Muscle layer of colon (tissue), 2 donors: ENCODE data around the gene CTNNA3.

ENCODE experiments used
- H3K27ac ChIP-seq: one replicate; pipeline ENCODE4 v1.7.0; 2013; ENCODE audit warnings: low read depth, mild to moderate bottlenecking, low read length, moderate library complexity
- H3K27me3 ChIP-seq, 2 donors: one replicate each; pipeline ENCODE4 v1.7.0; 2013; ENCODE audit warnings: low read length in 2 of 2, mild to moderate bottlenecking in 2 of 2; ENCODE audit not compliant: insufficient read depth in 2 of 2, control insufficient read depth in 1 of 2
- H3K36me3 ChIP-seq: one replicate; pipeline ENCODE4 v1.7.0; 2013; ENCODE audit warnings: mild to moderate bottlenecking, low read length; ENCODE audit not compliant: insufficient read depth
- H3K4me1 ChIP-seq: one replicate; pipeline ENCODE4 v1.7.0; 2013; ENCODE audit warnings: mild to moderate bottlenecking, low read length; ENCODE audit not compliant: insufficient read depth
- H3K4me3 ChIP-seq, 2 donors: one replicate each; pipeline ENCODE4 v1.7.0; 2013; ENCODE audit warnings: low read length in 2 of 2, low read depth in 1 of 2, mild to moderate bottlenecking in 1 of 2, moderate library complexity in 1 of 2
- H3K9ac ChIP-seq: one replicate; pipeline ENCODE4 v1.7.0; 2013; ENCODE audit warnings: low read length
- H3K9me3 ChIP-seq: one replicate; pipeline ENCODE4 v1.7.0; 2013; ENCODE audit warnings: mild to moderate bottlenecking, low read length
- donor health status: abdominal sarcoma.
- donor health status: Adenocarcinoma of cecum.

Gene CTNNA3

DNA sequence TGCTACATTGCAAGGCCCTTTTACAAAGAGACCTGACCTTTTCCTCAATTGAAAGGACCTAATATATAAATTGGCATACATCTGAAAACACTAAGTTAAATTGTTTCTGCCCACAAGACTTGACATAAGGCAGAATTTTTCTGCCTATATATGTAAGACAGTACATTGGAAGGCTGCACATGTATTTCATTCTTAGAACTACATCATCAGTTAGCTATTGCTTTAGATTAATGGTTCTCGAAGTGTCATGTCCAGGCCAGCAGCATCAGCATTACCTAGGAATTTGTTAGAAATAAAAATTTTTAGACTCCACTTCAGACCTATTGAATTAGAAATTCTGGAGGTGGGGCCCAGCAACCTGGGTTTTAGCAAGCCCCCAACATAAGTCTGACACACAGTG is 396.2 kb downstream of the CTNNA3 start:
- Histone ChIP-seq H3K4me3 (no peak overlapping the region), H3K9me3 (no peaks in the 10 kb centered on the region), H3K36me3 (no peaks in the 10 kb centered on the region)

GRCh38 chr10:67297637-67298181 is 398.3 kb downstream of the CTNNA3 start:
- Histone ChIP-seq H3K9ac (no peak overlapping the region), H3K9me3 (no peaks in the 10 kb centered on the region), H3K4me1 (no peaks in the 10 kb centered on the region), H3K27ac (no peak overlapping the region), H3K36me3 (no peaks in the 10 kb centered on the region), H3K4me3 (no peak overlapping the region), H3K27me3 (no peaks in the 10 kb centered on the region)

More for the DNA sequence above, 396.2 kb downstream of the CTNNA3 start:
- H3K4me1 ChIP-seq = no peaks in the 10 kb centered on the region
- H3K27me3 ChIP-seq = no peaks in the 10 kb centered on the region
- no peak overlapping the region for H3K9ac ChIP-seq
- no peak overlapping the region for H3K27ac ChIP-seq

DNA sequence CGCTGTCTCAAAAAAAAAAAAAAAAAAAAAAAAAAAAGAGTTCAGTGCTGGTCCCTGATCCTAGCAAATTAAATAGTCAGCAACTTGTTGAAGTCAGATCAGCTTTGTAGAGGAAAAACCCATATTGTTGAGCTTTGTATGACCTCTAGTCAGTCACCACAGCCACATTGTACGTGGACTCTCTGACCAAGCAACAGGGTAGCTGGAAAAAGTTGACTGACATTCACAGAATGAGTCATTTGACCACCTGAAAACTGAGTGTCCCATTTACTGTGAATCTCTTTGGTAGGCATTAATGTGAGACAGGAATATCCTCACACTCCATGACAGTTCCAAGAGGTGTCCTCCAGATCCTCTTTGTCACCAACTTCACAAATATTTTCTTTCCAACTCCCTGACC is 399.1 kb downstream of the CTNNA3 start:
- no peak overlapping the region for H3K27ac ChIP-seq
- H3K9me3 ChIP-seq = no peaks in the 10 kb centered on the region
- H3K4me3 ChIP-seq = no peak overlapping the region
- H3K4me1 ChIP-seq = no peaks in the 10 kb centered on the region
- no peaks in the 10 kb centered on the region for H3K36me3 ChIP-seq
- H3K27me3 ChIP-seq = no peaks in the 10 kb centered on the region
- no peak overlapping the region for H3K9ac ChIP-seq

DNA sequence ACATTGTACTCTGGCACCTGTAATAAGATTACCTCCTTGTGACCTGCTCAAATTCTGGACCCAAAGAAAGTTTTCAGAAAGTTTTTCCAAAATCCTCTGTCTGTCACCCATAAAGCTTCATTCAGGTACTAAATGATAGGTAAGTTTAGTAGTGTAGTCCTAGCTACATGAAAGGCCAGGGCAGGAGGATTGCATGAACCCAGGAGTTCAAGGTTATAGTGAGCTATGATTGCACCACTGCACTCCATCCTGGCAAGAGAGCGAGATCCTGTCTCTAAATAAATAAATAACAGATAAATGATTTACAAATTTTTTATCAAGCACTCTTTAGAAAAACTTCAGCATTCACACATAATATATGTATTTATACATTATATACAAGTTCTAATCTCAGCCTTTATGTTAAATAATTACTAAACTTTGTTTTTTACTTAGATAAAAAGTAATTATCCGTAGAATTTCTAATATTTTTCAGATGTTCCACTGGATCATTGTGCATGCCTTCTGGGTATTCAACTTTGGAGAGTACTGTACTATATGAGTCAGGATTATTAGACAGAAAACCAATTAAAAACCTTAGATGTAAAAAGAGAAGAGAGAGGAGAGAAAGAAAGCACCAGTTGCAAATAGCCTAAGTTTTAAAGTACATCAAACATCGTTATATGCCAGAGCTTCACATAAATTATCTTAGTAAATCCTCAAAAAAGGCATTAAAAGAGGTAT is 407.1 kb downstream of the CTNNA3 start:
- Histone ChIP-seq H3K27me3 (no peaks in the 10 kb centered on the region), H3K9ac (no peak overlapping the region), H3K36me3 (no peaks in the 10 kb centered on the region), H3K4me1 (no peaks in the 10 kb centered on the region), H3K27ac (no peak overlapping the region), H3K9me3 (no peaks in the 10 kb centered on the region), H3K4me3 (no peak overlapping the region)

DNA sequence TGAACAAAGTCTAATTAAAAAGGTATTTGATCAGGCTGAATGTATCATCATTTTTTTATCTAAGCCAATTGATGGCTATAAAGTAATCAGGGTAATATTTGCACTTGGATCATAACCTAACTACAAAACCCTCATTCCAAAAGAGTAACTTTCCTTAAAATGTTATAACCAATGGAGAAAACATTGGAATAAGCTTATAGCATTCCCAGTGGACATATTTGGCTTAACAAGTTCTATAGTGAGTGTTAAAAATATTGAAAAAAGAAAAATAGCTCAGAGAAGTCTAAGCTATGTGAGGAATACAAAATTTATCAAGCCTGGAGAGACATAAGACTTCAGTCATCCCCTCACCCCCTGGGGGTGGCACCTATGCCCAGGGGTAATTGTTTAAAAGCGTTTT is 411.4 kb downstream of the CTNNA3 start:
- H3K27me3 ChIP-seq = no peaks in the 10 kb centered on the region
- no peaks in the 10 kb centered on the region for H3K36me3 ChIP-seq
- no peaks in the 10 kb centered on the region for H3K4me1 ChIP-seq
- H3K27ac ChIP-seq = no peak overlapping the region
- H3K9ac ChIP-seq = no peak overlapping the region
- H3K4me3 ChIP-seq = no peak overlapping the region
- no peaks in the 10 kb centered on the region for H3K9me3 ChIP-seq

DNA sequence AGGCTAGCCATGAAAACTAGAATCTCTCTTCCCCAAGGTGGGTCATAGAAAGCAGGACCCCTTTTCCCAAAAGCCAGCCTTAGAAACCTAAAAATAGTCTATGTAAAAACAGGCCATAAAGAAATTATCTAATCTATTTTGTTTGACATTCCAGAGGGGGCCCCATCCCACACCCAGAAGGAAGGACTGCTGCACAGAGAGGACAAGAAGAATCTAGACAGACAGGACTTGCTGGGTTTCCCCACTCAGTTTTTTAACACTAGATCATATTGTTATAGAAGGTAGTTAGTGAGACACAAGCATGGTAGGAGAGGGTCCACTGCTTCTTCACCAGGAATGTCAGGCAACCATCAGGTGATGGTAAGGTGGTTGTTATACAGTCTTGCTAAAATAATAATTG is 413.1 kb downstream of the CTNNA3 start:
- no peaks in the 10 kb centered on the region for H3K36me3 ChIP-seq
- H3K9ac ChIP-seq = no peak overlapping the region
- H3K27me3 ChIP-seq = no peaks in the 10 kb centered on the region
- no peak overlapping the region for H3K4me3 ChIP-seq
- no peaks in the 10 kb centered on the region for H3K9me3 ChIP-seq
- H3K4me1 ChIP-seq = no peaks in the 10 kb centered on the region
- H3K27ac ChIP-seq = no peak overlapping the region

DNA sequence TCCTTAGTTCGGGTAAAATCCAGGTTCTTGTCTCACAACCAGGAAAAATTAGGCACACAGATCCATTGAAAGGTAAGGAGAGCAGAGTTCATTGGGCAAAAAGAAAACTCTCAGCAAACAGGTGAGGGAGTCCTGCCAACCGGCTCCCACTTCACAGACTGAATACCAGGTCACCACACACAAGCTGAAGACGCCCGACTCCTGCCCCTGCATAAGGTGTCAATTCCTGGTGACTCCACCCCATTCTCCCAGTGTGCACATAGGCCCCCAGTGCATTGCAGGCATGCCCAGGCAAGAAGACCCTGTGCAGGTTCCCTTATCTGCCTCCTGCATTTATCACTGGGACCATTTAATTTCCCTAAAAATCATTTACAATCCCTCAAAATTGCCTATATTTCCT is 415.6 kb downstream of the CTNNA3 start:
- no peak overlapping the region for H3K27ac ChIP-seq
- no peaks in the 10 kb centered on the region for H3K4me1 ChIP-seq
- H3K36me3 ChIP-seq = no peaks in the 10 kb centered on the region
- H3K9me3 ChIP-seq = no peaks in the 10 kb centered on the region
- H3K27me3 ChIP-seq = no peaks in the 10 kb centered on the region
- no peak overlapping the region for H3K9ac ChIP-seq
- H3K4me3 ChIP-seq = no peak overlapping the region

- Histone ChIP-seq H3K4me1 (no peaks in the 10 kb centered on the region), H3K36me3 (no peaks in the 10 kb centered on the region), H3K27ac (no peak overlapping the region), H3K4me3 (no peak overlapping the region), H3K9ac (no peak overlapping the region), H3K27me3 (no peaks in the 10 kb centered on the region), H3K9me3 (no peaks in the 10 kb centered on the region)
These were observed 418.6 kb downstream of the CTNNA3 start for GRCh38 chr10:67277402-67277801.

- Histone ChIP-seq H3K9me3 (no peaks in the 10 kb centered on the region), H3K4me1 (no peaks in the 10 kb centered on the region), H3K36me3 (no peaks in the 10 kb centered on the region), H3K27ac (no peak overlapping the region), H3K9ac (no peak overlapping the region), H3K27me3 (no peaks in the 10 kb centered on the region), H3K4me3 (no peak overlapping the region)
These were observed 426.2 kb downstream of the CTNNA3 start for GRCh38 chr10:67269828-67270227.

DNA sequence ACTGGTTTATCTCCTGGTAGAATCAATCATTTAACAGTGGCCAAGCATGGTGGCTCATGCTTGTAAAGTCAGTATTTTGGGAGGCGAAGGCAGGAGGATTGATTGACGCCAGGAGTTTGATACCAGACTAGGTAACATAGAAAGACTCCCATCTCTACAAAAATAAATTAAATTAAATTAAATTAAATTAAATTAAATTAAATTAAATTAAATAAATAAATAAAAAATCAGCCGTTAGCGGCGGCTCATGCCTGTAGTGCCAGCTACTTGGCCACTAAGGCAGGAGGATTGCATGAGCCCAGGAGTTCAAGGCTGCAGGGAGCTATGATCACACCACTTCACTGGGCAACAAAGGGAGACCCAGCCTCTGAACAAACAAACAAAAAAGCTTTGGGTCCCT is 427.8 kb downstream of the CTNNA3 start:
- Histone ChIP-seq H3K36me3 (no peaks in the 10 kb centered on the region), H3K9me3 (no peaks in the 10 kb centered on the region), H3K27ac (no peak overlapping the region), H3K4me3 (no peak overlapping the region), H3K9ac (no peak overlapping the region), H3K27me3 (no peaks in the 10 kb centered on the region), H3K4me1 (no peaks in the 10 kb centered on the region)

DNA sequence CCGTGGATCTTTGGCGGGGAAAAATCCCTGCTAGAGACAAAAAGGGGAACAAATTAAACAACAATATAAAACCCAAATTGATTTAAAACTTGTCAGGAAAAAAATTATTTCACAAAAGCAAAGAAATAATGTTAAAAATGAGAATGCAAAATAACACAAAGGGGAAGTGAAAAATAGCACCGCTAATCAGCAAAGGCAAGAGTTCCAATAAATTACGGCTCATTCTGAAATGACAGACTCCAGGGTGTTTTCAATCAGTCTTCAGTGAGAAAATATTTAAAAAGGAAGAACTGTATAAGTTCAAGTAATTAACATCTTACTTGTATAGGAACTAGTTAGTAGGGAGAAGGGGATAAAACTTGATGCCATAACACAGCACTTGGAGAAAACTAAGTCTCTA is 433.3 kb downstream of the CTNNA3 start:
- Histone ChIP-seq H3K36me3 (no peaks in the 10 kb centered on the region), H3K27me3 (no peaks in the 10 kb centered on the region), H3K4me1 (no peaks in the 10 kb centered on the region), H3K4me3 (no peak overlapping the region), H3K9ac (no peak overlapping the region), H3K9me3 (no peaks in the 10 kb centered on the region), H3K27ac (no peak overlapping the region)

DNA sequence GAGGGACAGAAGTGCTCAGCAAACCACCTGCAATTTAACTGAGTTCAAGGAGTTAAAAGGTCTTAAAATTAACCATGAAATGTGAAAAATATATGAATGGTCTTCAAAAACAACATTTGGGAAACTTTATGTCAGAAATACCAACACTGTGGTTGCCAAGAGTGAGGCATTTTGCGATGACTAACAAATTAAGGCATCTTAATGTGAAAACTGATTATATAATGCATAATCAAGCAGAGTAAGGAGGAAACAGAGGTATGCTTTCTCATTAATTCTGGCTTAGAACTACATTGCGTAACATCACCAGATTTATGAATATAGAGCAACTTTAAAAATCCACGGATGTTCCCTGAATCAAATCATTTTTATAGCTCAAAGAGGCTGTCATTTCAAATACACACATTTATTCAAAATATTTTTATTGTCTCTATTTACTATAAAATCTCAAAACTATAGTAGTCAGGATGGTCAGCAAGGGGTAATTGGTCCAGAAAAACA is 434.6 kb downstream of the CTNNA3 start:
- no peak overlapping the region for H3K4me3 ChIP-seq
- H3K36me3 ChIP-seq = no peaks in the 10 kb centered on the region
- no peaks in the 10 kb centered on the region for H3K27me3 ChIP-seq
- no peak overlapping the region for H3K9ac ChIP-seq
- no peaks in the 10 kb centered on the region for H3K9me3 ChIP-seq
- H3K27ac ChIP-seq = no peak overlapping the region
- no peaks in the 10 kb centered on the region for H3K4me1 ChIP-seq
